K562 (cell line): Measurements from ENCODE around the gene HOXB8. TPM values are rescaled to one million over a fixed set of nuclear protein-coding genes. Genes with fewer than 3 reads are reported as not detected.

Experiments used
- BRD4 ChIP-seq: fragments of 200-600 bp; sonication (generic); IDR thresholded peaks from 2 replicates; pipeline ENCODE4 v1.6.1; 2017; ENCODE audit warnings: inconsistent platforms
- CEBPB ChIP-seq: fragments of 450-650 bp; IDR thresholded peaks from 2 replicates; pipeline ENCODE4 v1.6.1; 2016; ENCODE audit warnings: missing genetic modification characterization, missing compliant biosample characterization
- CTCFL ChIP-seq: IDR thresholded peaks from 2 replicates; pipeline ENCODE4 v1.6.1; 2011; ENCODE audit warnings: borderline replicate concordance, low read depth, mild to moderate bottlenecking, moderate library complexity, low read length; ENCODE audit not compliant: insufficient read depth, poor library complexity, severe bottlenecking
- DMBX1 ChIP-seq: fragments of 250-450 bp; sonication (Bioruptor Pico); IDR thresholded peaks from 2 replicates; pipeline ENCODE4 v1.8.0; 2022; ENCODE audit warnings: inconsistent platforms, mild to moderate bottlenecking, moderate library complexity, borderline replicate concordance
- EWSR1 ChIP-seq: fragments of 450-650 bp; IDR thresholded peaks from 2 replicates; pipeline ENCODE4 v1.6.1; 2018; ENCODE audit warnings: borderline replicate concordance, mild to moderate bottlenecking, low read depth, moderate library complexity; ENCODE audit not compliant: partially characterized antibody
- FOXK2 ChIP-seq, 2 experiments: fragments of 450-650 bp; IDR thresholded peaks in 1 of 2; conservative IDR thresholded peaks in 1 of 2; 2 replicates each; pipeline ENCODE4 v1.6.1; 2016; ENCODE audit warnings: low read depth in 2 of 2, mild to moderate bottlenecking in 1 of 2
- KHSRP ChIP-seq: fragments of 450-650 bp; IDR thresholded peaks from 2 replicates; pipeline ENCODE4 v1.6.1; 2017
- MEIS2 ChIP-seq: fragments of 450-650 bp; IDR thresholded peaks from 2 replicates; pipeline ENCODE4 v1.6.1; 2014; ENCODE audit warnings: mild to moderate bottlenecking; ENCODE audit not compliant: partially characterized antibody
- MTF1 ChIP-seq: fragments of 250-450 bp; sonication (Bioruptor Pico); IDR thresholded peaks from 2 replicates; pipeline ENCODE4 v1.9.0; 2021; ENCODE audit warnings: moderate library complexity, mild to moderate bottlenecking, inconsistent platforms, borderline replicate concordance
- NBN ChIP-seq: fragments of 450-650 bp; IDR thresholded peaks from 2 replicates; pipeline ENCODE4 v1.6.1; 2016; ENCODE audit warnings: low read depth, mild to moderate bottlenecking
- PKNOX1 ChIP-seq: fragments of 450-650 bp; IDR thresholded peaks from 2 replicates; pipeline ENCODE4 v1.6.1; 2016
- POLR2G ChIP-seq: fragments of 200-400 bp; formaldehyde crosslinking; IDR thresholded peaks from 2 replicates; pipeline ENCODE4 v1.6.1; 2017; ENCODE audit warnings: low read depth, mild to moderate bottlenecking, antibody characterized with exemption, low read length, moderate library complexity
- SETDB1 ChIP-seq: IDR thresholded peaks from one replicate; pipeline ENCODE4 v1.6.1; 2012; ENCODE audit warnings: low read length, control low read depth, inconsistent platforms
- SP2 ChIP-seq: IDR thresholded peaks from 2 replicates; pipeline ENCODE4 v1.6.1; 2011; ENCODE audit warnings: mild to moderate bottlenecking, low read depth, low read length, moderate library complexity; ENCODE audit not compliant: poor library complexity, severe bottlenecking; ENCODE audit errors: extremely low read depth
- TAF9B ChIP-seq: fragments of 450-650 bp; IDR thresholded peaks from 2 replicates; pipeline ENCODE4 v1.6.1; 2018; ENCODE audit warnings: mild to moderate bottlenecking; ENCODE audit not compliant: partially characterized antibody
- ZBED1 ChIP-seq: IDR thresholded peaks from 2 replicates; pipeline ENCODE4 v1.6.1; 2014
- ZBTB2 ChIP-seq: fragments of 450-650 bp; IDR thresholded peaks from 2 replicates; pipeline ENCODE4 v1.6.1; 2016; ENCODE audit warnings: antibody characterized with exemption
- ZBTB7A ChIP-seq: IDR thresholded peaks from 2 replicates; pipeline ENCODE4 v1.6.1; 2011; ENCODE audit warnings: low read depth, mild to moderate bottlenecking, low read length, moderate library complexity, borderline replicate concordance; ENCODE audit not compliant: control insufficient read depth
- ZEB2 ChIP-seq: fragments of 450-650 bp; IDR thresholded peaks from 2 replicates; pipeline ENCODE4 v1.6.1; 2016
- ZNF449 ChIP-seq: fragments of 250-450 bp; sonication (Bioruptor Pico); IDR thresholded peaks from 2 replicates; pipeline ENCODE4 v1.8.0; 2022; ENCODE audit warnings: moderate library complexity, mild to moderate bottlenecking, inconsistent platforms
- ZNF551 ChIP-seq: fragments of 250-450 bp; sonication (Bioruptor Pico); IDR thresholded peaks from 2 replicates; pipeline ENCODE4 v1.5.0; 2021; ENCODE audit warnings: mild to moderate bottlenecking, moderate library complexity
- ZNF644 ChIP-seq: fragments of 200-800 bp; sonication (Bioruptor generic); IDR thresholded peaks from 2 replicates; pipeline ENCODE4 v1.6.1; 2016; ENCODE audit warnings: low read depth, missing genetic modification characterization, missing compliant biosample characterization
- polyA plus RNA-seq, 8 experiments: library from polyadenylated mRNA; depleted of rRNA in 4 of 8; stranded (reverse) in 5 of 8; unstranded in 3 of 8; fragments of >200 nt; fragmentation: Nextera tagmentation in 2 of 8; fragmentation: Illumina TruSeq in 1 of 8; extraction: Ambion mirVana in 2 of 8; extraction: Trizol in 1 of 8; gene quantifications; 2 replicates each; pipeline versions ENCODE4 v1.2.1 to v1.2.3, GENCODE V29; 2011 to 2014; ENCODE audit warnings: inconsistent platforms in 1 of 8, missing spikeins in 1 of 8
- total RNA-seq, 7 experiments: library from RNA; depleted of rRNA in 6 of 7; stranded (reverse); fragments of >200 nt in 6 of 7; fragmentation: Illumina TruSeq in 2 of 7; extraction: Trizol in 2 of 7; gene quantifications; 2 replicates each; pipeline versions ENCODE4 v1.2.1 to v1.2.3, GENCODE V29; 2011 to 2021; ENCODE audit warnings: low replicate concordance in 1 of 7

The HOXB8 gene
- total and polyA plus RNA-seq, 9 of the 15 experiments (the other 6 are each of a cell fraction or from before 2014, with no cell fraction given) = 0.52 to 23.8 (median 3.6) TPM

GRCh38 chr17:48579760-48580554, 35.1 kb downstream of the HOXB8 start (continued):
- TF ChIP-seq ZBTB2 (0 out of 2 replicates have a peak, but pooled peaks have one; percentile 31), CEBPB (no peak), DMBX1 (CRISPR knock-in tag) (peak; percentile 55; the same call in 1 of the 2 replicates), MEIS2 (peak; percentile 84), SP2 (no peak), ZBED1 (no peak), NBN (0 out of 2 replicates have a peak, but pooled peaks have one; percentile 23), EWSR1 (no peak), ZNF644 (tag) (0 out of 2 replicates have a peak, but pooled peaks have one; percentile 9), MTF1 (no peak), ZEB2 (no peak), ZBTB7A (peak; percentile 87), PKNOX1 (peak; percentile 68), ZNF551 (CRISPR knock-in tag) (no peak), TAF9B (no peak), CTCFL (peak; percentile 9), ZNF449 (no peak), KHSRP (peak; percentile 12; the same call in 1 of the 2 replicates), BRD4 (peak; percentile 80; the same call in 1 of the 2 replicates), POLR2G (peak; percentile 56), FOXK2 (conservative IDR thresholded peaks at IDR 0.05 in 1 of 2, IDR thresholded peaks at IDR 0.05 in 1 of 2; ENCODE audit: low read depth in 2 of 2) (peak; percentile 61 to 62; a peak in 2 of 4 replicates), SETDB1 (no peak)
